ENCODE data around the gene CSNK1D.
A peak's percentile ranks its signal among the peaks of the same experiment; 100 is the strongest.

DNA sequence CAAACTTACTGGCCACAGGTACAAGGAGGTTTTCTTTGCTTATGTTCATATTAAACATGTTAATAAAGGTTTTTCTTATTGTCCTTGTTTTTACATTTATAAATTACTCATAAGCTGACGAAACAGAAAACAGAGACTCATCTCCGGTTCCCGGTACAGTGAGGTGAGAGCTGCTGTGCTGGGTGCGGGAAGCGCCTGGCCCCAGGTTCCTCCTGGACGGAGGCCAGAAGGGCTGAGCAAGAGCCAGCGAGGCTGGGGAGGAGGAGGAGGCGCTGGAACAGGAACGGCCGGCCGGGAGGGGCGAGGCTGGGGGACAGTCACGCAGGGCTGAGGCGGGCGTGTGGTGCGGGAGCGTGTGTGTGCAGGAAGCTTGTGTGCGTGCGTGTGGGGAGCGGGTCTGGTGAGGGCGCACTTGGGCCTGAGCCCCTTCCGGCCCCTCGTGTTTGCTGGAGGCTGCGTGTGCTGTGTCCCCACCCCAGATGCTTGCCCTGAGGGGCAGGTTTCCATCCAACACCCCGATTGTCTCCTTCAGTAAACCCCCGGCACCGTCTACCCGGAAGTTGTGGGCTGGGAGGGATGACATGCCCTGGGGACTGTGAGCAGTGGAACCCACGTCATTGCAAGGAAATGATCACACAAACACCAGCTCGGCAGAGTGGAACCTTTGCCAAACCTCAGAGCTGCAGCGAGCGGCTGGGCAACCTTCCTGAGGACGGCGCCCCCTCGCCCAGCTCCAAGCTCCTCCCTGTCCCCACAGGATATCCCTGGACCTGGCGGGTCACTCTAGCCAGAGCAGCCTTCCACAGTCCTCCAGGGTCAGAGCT, 24.4 kb upstream of the CSNK1D start:
- TF ChIP-seq, protein P1, sequence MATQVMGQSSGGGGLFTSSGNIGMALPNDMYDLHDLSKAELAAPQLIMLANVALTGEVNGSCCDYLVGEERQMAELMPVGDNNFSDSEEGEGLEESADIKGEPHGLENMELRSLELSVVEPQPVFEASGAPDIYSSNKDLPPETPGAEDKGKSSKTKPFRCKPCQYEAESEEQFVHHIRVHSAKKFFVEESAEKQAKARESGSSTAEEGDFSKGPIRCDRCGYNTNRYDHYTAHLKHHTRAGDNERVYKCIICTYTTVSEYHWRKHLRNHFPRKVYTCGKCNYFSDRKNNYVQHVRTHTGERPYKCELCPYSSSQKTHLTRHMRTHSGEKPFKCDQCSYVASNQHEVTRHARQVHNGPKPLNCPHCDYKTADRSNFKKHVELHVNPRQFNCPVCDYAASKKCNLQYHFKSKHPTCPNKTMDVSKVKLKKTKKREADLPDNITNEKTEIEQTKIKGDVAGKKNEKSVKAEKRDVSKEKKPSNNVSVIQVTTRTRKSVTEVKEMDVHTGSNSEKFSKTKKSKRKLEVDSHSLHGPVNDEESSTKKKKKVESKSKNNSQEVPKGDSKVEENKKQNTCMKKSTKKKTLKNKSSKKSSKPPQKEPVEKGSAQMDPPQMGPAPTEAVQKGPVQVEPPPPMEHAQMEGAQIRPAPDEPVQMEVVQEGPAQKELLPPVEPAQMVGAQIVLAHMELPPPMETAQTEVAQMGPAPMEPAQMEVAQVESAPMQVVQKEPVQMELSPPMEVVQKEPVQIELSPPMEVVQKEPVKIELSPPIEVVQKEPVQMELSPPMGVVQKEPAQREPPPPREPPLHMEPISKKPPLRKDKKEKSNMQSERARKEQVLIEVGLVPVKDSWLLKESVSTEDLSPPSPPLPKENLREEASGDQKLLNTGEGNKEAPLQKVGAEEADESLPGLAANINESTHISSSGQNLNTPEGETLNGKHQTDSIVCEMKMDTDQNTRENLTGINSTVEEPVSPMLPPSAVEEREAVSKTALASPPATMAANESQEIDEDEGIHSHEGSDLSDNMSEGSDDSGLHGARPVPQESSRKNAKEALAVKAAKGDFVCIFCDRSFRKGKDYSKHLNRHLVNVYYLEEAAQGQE (IDR thresholded peaks at IDR 0.05; ENCODE audit: insufficient read depth in 1 of 2, low read depth in 2 of 2, low read length in 2 of 2) = peak; percentile 29 to 36; a peak in 2 of 4 replicates
- no peak for TF ChIP-seq TAF1 (IDR thresholded peaks at IDR 0.05; ENCODE audit: borderline replicate concordance, insufficient read depth, low read length)
- peak; percentile 41; the same call in 1 of the 2 replicates for TF ChIP-seq POLR2AphosphoS5 (IDR thresholded peaks at IDR 0.05; ENCODE audit: low read depth, low read length)
- TF ChIP-seq FOXP2 (optimal IDR thresholded peaks at IDR 0.05; ENCODE audit: borderline replicate concordance, extremely low read depth, extremely low read length, insufficient read depth) = peak; percentile 89

Measured in PFSK-1 (cell line).